Peyer's patch (tissue), 4 donors: ENCODE data around the gene SRCIN1.
"Not testable (repeated sequence)": the region's sequence is repeated elsewhere in the genome, so short reads cannot be mapped to it uniquely, and the experiment has no call there.

Experiments used
- POLR2A ChIP-seq, 2 donors: fragments of 450-650 bp; IDR thresholded peaks; one replicate each; pipeline ENCODE4 v1.5.1; 2017; ENCODE audit warnings: antibody characterized with exemption in 2 of 2, mild to moderate bottlenecking in 2 of 2, moderate library complexity in 2 of 2
- TF ChIP-seq, protein P1 (sequence below), 6 experiments: fragments of 450-650 bp in 4 of 6; fragments of 200-600 bp in 2 of 6; sonication (generic) in 1 of 6; IDR thresholded peaks; one replicate each; pipeline ENCODE4 v1.5.1; 2017 to 2019; ENCODE audit warnings: antibody characterized with exemption in 6 of 6, mild to moderate bottlenecking in 3 of 6, moderate library complexity in 1 of 6

GRCh38 chr17:38494152-38494551 lies 111.6 kb downstream of the SRCIN1 start:
- not testable (repeated sequence) for TF ChIP-seq POLR2A (IDR thresholded peaks at IDR 0.05)
- TF ChIP-seq, protein P1, sequence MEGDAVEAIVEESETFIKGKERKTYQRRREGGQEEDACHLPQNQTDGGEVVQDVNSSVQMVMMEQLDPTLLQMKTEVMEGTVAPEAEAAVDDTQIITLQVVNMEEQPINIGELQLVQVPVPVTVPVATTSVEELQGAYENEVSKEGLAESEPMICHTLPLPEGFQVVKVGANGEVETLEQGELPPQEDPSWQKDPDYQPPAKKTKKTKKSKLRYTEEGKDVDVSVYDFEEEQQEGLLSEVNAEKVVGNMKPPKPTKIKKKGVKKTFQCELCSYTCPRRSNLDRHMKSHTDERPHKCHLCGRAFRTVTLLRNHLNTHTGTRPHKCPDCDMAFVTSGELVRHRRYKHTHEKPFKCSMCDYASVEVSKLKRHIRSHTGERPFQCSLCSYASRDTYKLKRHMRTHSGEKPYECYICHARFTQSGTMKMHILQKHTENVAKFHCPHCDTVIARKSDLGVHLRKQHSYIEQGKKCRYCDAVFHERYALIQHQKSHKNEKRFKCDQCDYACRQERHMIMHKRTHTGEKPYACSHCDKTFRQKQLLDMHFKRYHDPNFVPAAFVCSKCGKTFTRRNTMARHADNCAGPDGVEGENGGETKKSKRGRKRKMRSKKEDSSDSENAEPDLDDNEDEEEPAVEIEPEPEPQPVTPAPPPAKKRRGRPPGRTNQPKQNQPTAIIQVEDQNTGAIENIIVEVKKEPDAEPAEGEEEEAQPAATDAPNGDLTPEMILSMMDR (IDR thresholded peaks at IDR 0.05) = not testable (repeated sequence)
